WI38 (cell line): ENCODE data around the gene MOSPD3.

Experiments used
- H3K4me3 ChIP-seq: 2 replicates; pipeline ENCODE4 v1.5.1; 2011; ENCODE audit warnings: low read depth, mild to moderate bottlenecking, control low read depth, low read length
- TF ChIP-seq, protein P1 (sequence below): IDR thresholded peaks from 2 replicates; pipeline ENCODE4 v1.5.1; 2012; ENCODE audit warnings: low read depth, mild to moderate bottlenecking, control low read depth, low read length

MOSPD3 gene

GRCh38 chr7:100583132-100584053 lies 28.9 kb upstream of the MOSPD3 start:
- TF ChIP-seq, protein P1, sequence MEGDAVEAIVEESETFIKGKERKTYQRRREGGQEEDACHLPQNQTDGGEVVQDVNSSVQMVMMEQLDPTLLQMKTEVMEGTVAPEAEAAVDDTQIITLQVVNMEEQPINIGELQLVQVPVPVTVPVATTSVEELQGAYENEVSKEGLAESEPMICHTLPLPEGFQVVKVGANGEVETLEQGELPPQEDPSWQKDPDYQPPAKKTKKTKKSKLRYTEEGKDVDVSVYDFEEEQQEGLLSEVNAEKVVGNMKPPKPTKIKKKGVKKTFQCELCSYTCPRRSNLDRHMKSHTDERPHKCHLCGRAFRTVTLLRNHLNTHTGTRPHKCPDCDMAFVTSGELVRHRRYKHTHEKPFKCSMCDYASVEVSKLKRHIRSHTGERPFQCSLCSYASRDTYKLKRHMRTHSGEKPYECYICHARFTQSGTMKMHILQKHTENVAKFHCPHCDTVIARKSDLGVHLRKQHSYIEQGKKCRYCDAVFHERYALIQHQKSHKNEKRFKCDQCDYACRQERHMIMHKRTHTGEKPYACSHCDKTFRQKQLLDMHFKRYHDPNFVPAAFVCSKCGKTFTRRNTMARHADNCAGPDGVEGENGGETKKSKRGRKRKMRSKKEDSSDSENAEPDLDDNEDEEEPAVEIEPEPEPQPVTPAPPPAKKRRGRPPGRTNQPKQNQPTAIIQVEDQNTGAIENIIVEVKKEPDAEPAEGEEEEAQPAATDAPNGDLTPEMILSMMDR: no peak
- H3K4me3 ChIP-seq: peak overlapping the region; percentile 66

DNA sequence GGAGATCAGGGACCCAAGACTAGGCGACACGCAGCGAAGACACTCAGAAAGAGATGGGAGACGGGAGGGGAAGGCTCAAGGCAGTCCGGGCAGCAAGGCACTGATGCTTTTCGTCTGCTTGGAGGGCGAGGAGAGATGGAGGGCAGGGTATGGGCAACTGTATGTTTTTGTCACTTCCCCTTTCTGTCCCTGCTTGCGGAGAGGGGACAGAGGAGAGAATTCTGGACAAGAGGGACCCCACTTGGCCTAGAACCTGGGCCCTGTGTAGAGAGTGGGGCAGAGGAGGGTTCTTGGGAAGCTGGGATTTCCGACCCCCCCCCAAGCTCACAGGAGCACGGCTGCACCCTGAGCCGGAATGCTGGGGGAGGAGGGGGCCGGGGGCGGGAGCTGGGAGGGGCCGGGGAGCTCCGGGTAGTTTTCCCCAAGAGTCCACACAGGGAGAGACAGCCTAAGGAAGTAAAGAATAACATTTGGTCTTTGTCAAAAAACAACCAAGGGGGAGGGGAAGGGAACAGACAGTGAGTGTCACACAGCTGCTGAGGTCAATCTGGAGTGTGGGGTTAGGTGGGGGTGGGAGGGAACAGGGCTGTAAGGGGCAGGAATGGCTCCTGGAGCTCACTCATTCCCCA lies 28.2 kb upstream of the MOSPD3 start:
- TF ChIP-seq, protein P1: no peak
- H3K4me3 ChIP-seq: peak overlapping the region; percentile 66

GRCh38 chr7:100584683-100585510 lies 27.4 kb upstream of the MOSPD3 start:
- TF ChIP-seq, protein P1: no peak
- peak overlapping the region; percentile 66 for H3K4me3 ChIP-seq

DNA sequence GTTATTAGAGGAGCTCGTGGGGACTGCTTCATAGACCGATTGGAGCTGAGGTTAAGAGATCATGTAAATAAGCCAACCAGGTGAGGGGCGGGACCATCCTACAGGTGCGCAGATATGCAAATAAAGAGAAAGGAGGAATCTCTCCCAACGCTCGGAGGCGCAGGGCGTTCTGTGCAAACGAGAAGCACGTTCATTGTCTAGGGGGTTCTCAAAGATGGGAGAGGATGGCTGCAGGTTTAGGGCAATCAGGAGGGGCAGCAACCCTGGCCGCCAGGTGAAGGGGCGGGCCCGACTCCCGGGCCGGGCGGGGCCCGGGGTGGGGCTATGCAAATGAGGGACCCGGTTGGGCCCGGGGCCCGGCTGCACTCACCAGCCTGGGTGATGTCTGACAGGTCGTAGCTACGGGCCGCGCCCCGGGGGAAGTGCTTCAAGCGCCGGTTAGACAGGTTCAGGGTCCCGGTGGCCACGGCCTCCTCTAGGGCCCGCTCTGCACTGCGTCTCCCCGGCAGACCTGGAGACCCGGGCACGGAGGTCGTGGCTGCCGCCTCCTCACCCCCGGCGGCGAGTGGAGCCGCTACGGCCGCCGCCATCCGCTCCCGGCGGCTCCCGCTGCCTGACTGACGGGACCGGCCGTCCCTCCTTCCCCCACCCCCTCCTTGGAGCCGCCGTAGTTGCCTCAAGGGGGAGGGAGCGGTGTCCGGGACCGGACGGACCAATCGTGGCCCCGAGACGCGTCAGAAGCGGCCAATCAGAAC lies 26.7 kb upstream of the MOSPD3 start, which contains the start of gene LRCH4:
TSS of gene LRCH4 (minus strand) at position 619 of the 755 bp plus-strand sequence. CDS start at position 590, 29 bp downstream.
- H3K4me3 ChIP-seq: peak within 1 kb of the TSS; percentile 68
- TF ChIP-seq, protein P1: no peak

DNA sequence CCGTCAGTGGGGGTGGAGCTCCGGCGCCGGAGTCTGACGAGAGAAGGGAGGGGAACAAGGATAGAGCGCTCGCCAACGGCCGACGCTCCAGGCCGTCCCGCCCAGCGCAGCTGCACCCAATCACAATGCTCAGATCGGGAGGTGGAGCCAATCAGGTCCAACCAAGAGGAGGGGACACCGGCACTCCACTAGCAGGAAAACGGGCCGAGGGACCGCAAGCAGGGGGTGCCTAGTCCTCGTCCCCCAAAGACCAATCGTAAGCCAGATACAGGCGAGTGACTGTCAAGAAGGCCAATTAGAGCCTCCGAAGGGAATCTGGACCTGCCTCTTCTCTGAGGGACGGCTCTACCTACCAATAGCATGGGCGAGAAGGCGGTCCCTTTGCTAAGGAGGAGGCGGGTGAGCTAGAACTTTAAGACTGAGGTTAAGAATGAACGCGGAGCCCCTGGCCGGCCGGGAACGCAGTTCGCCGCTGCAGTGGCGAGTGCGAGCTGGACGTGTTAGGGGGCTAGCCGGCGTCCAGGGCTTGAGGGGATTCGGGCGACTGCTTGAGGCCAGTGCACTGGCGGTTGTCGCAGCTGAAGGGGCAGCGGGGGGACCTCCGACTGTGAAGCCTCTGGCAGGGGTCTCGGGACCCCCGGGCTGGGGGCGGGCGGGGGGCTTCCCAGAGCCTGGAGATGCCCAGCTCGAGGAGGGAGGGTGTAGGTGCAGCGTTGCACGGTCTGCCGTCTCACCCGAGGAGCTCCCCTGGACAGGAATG lies 25.9 kb upstream of the MOSPD3 start, which contains the start of gene FBXO24:
TSS of gene FBXO24 (plus strand) at position 63 of the 760 bp plus-strand sequence. CDS start at position 361, 298 bp downstream.
- peak within 1 kb of the TSS; percentile 68 for H3K4me3 ChIP-seq
- TF ChIP-seq, protein P1: no peak

- H3K4me3 ChIP-seq: no peak overlapping the region
- TF ChIP-seq, protein P1: peak; percentile 32; the same call in 1 of the 2 replicates
Observed at GRCh38 chr7:100588438-100588837, 23.9 kb upstream of the MOSPD3 start.
